ENCODE data around the gene IKZF3.

- TF ChIP-seq POLR2AphosphoS5 (IDR thresholded peaks at IDR 0.05) = no peak
- TF ChIP-seq CTCF (IDR thresholded peaks at IDR 0.05) = no peak
Observed at GRCh38 chr17:39753514-39754160, 110.5 kb downstream of the IKZF3 start.
